Loucy (cell line): ENCODE results near the gene CCDC47.
"Not testable (repeated sequence)": the region's sequence is repeated elsewhere in the genome, so short reads cannot be mapped to it uniquely, and the experiment has no call there.

Experiments used
- EZH2phosphoT487 ChIP-seq: fragments of 200-600 bp; IDR thresholded peaks from 2 replicates; pipeline ENCODE4 v1.6.1; 2018; ENCODE audit warnings: antibody characterized with exemption, mild to moderate bottlenecking, moderate library complexity, borderline replicate concordance
- TF ChIP-seq, protein P1 (sequence below): fragments of 200-600 bp; sonication (generic); conservative IDR thresholded peaks from 2 replicates; pipeline ENCODE4 v1.5.1; 2014; ENCODE audit warnings: mild to moderate bottlenecking, antibody characterized with exemption, low read length

- TF ChIP-seq, protein P1, sequence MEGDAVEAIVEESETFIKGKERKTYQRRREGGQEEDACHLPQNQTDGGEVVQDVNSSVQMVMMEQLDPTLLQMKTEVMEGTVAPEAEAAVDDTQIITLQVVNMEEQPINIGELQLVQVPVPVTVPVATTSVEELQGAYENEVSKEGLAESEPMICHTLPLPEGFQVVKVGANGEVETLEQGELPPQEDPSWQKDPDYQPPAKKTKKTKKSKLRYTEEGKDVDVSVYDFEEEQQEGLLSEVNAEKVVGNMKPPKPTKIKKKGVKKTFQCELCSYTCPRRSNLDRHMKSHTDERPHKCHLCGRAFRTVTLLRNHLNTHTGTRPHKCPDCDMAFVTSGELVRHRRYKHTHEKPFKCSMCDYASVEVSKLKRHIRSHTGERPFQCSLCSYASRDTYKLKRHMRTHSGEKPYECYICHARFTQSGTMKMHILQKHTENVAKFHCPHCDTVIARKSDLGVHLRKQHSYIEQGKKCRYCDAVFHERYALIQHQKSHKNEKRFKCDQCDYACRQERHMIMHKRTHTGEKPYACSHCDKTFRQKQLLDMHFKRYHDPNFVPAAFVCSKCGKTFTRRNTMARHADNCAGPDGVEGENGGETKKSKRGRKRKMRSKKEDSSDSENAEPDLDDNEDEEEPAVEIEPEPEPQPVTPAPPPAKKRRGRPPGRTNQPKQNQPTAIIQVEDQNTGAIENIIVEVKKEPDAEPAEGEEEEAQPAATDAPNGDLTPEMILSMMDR = not testable (repeated sequence)
- not testable (repeated sequence) for TF ChIP-seq EZH2phosphoT487
These were observed 53.2 kb downstream of the CCDC47 start for GRCh38 chr17:63720194-63720593.
